ENCODE results near the gene MXD4. TPM values are rescaled to one million over a fixed set of nuclear protein-coding genes. Genes with fewer than 3 reads are reported as not detected.

The MXD4 gene
- total RNA-seq, 2 donors from 2014 or later, result 13.9 to 14.5 TPM

Other genes starting within 250 kb of the MXD4 start
- gene NAT8L, start 202.8 kb downstream of the MXD4 start, total RNA-seq, result under 1 TPM; 0.05 to 0.08 TPM
- 10 to 100 TPM; 17.6 to 30.0 TPM for gene HAUS3, start 20.0 kb downstream of the MXD4 start, total RNA-seq
- gene POLN, start 20.0 kb downstream of the MXD4 start, total RNA-seq, result 1 to 10 TPM; 3.8 to 6.1 TPM
- gene ZFYVE28, start 156.5 kb upstream of the MXD4 start, total RNA-seq, result 10 to 100 TPM; 13.8 to 25.6 TPM
- not detected for gene CFAP99, start 156.8 kb upstream of the MXD4 start, total RNA-seq
- gene RNF4, start 207.0 kb upstream of the MXD4 start, total RNA-seq, result 100 to 1,000 TPM; 112 to 136 TPM